ENCODE results near the gene NUAK1.

Gene NUAK1

DNA sequence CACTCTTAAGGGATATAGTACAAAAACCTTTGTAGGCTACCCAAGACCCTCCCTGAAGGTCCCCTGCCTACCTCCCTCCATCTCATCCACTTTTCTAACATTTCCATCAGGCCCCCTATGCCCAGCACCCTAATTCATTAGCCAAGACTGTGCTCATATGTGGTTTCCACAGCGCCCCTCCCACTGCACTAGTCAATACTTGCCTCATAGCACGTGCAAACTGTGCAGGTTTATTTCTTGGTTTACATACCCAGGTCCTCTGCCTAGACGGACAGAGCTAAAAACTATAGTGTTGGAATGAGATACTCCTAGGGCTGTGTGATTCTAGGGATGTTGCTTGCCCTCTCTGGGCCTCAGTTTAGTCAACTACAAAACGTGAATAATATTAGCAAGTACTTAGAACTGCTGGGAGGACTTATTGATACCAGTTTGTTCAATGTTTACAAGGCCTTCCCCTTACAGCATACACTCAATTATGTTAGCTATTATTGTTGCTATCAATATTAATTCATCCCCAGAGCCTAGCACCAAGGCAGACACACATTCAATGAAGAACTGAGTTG, 50.4 kb downstream of the NUAK1 start:
- no peak overlapping the region for H3K27ac ChIP-seq

DNA sequence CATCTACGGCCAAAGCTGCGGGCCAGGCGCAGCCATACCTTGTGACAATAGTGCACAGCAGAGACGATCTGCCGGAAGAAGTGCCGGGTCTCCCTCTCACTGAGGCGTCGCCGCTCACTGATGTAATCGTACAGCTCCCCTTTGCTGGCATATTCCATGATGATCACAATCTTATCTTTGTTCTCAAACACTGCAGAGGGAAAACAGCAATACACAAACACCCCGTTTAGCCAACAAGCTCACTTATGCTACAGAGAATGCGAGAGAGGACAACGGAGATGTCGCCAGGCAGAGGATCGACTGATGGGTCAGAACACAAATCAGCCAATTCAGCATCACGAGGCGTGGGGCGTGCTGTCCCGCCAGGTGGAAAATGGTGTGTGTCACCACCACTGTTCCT, 52.1 kb downstream of the NUAK1 start:
- DNase-seq (ENCODE audit: low read depth, low spot score), result no peak
- H3K27ac ChIP-seq, result no peak overlapping the region

More for the DNA sequence above, 50.4 kb downstream of the NUAK1 start:
- no peak for DNase-seq (ENCODE audit: low read depth, low spot score)

GRCh38 chr12:106085213-106085612, 53.5 kb downstream of the NUAK1 start:
- no peak overlapping the region for H3K27ac ChIP-seq
- no peak for DNase-seq (ENCODE audit: low read depth, low spot score)

- no peak for DNase-seq (ENCODE audit: low read depth, low spot score)
- H3K27ac ChIP-seq, result no peak overlapping the region
Observed at GRCh38 chr12:106084759-106085158, 54.0 kb downstream of the NUAK1 start.

- no peak for DNase-seq (ENCODE audit: low read depth, low spot score)
- H3K27ac ChIP-seq, result no peak overlapping the region
Observed at GRCh38 chr12:106084014-106084671, 54.6 kb downstream of the NUAK1 start.

DNA sequence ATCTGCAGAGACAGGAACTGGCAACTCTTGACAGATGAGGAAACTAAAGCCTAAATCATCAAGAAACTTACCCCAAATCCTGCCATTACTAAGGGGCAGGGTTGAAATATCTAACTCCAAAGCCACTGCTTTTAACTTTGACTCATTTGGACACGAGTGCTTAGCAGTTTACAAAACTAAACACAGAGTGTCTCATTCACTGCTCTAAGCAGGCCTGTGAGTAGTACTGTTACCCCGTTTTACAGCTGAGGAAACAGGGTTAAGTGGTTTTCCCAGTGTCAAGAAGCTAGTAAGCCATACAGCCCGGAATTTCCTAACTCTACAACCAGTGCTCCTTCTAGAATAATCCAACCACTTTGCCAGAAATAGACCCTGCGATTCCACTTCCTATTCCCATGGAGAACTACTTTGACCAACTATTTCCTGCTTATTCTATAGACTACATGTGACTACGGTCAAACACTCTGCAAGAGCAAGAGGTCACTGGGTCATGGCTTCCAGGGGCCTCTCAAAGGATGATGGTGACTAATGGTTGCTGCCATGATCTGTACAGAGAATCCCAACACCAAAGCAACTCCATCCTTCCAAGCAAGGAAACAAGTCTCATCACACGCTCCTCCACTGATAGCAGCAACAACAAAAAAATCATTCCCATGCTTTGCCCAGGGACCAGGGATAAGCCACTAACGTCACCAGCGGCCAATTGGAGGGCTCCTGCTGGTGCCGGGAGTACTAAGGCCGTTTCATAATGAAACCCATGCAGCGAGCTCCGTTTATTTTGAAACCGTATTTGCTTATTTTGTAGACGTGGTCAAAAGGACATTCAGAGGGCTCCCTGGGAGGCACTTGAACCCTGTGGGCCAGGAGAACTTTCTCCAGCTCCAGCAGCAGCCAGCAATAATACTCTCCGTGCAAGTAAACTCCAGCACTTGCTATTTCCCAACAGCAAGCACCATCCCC, 56.3 kb downstream of the NUAK1 start:
- H3K27ac ChIP-seq, result no peak overlapping the region
- DNase-seq (ENCODE audit: low read depth, low spot score), result no peak

GRCh38 chr12:106081606-106082005, 57.1 kb downstream of the NUAK1 start:
- H3K27ac ChIP-seq, result no peak overlapping the region
- no peak for DNase-seq (ENCODE audit: low read depth, low spot score)

- DNase-seq (ENCODE audit: low read depth, low spot score), result no peak
- no peak overlapping the region for H3K27ac ChIP-seq
Observed at GRCh38 chr12:106080791-106081170, 58.0 kb downstream of the NUAK1 start.

DNA sequence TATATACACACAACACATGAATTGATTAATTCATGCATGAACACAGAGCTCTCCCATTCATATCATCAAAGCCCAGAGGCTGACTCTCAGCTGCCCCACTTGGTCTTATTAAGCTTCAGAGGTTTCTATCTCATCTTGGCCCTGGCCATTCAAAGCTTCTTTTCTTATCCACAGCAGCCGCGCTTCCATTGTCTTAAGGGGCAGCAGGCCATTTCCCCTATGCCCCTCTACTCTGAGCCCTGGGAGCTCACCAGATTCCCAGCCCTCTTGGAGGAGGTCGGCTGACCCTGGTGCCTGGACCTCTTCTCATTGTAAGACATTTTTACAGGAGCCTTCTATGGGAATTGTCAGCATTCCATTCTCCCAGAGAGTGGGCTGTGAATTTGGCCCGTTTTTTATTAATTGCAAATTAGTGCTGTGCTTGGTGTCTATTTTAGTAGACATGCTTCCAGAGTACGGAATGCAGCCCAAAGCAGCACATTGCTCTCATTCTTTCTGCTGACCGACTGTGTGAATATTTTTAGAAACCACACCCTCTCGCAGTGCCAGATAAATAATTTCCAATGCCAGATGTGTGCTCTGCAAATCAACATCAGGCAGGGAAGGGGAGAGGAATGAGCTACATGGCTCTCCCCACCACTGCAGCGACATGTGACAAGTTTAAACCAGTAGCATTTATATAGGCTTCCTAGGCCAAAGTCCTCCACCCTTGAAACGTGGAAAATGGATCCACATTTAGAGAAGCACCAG, 58.5 kb downstream of the NUAK1 start:
- no peak overlapping the region for H3K27ac ChIP-seq
- no peak for DNase-seq (ENCODE audit: low read depth, low spot score)

DNA sequence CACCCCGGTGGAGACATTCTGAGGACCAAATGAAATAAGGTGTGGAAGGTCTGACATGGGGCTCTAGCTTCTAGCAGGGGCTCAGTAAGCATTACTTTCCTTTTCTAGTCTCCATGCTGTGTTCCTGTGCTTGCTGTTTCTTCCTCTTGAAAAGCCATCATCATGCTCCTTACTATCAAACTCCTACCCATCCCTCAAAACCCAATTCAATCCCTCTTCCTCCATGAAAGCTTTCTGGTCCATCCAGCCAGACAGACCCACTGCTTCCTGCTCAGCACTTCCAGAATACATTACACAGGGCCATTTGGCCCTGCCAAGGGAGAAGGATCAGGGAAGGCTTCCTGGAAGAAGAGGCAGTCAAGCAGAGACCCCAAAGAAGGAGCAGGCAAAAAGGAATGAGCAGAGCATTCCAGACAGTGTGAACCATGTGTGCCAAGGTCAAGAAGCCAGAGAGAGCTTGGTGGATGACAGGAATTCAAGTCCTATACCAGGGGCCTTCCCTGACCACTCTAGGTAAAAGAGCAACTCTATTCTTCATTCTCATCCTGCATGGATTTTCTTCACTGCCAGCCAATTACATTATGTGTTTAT, 59.5 kb downstream of the NUAK1 start:
- DNase-seq (ENCODE audit: low read depth, low spot score), result no peak
- no peak overlapping the region for H3K27ac ChIP-seq

GRCh38 chr12:106078358-106079010, 60.3 kb downstream of the NUAK1 start:
- H3K27ac ChIP-seq, result no peak overlapping the region
- DNase-seq (ENCODE audit: low read depth, low spot score), result no peak

DNA sequence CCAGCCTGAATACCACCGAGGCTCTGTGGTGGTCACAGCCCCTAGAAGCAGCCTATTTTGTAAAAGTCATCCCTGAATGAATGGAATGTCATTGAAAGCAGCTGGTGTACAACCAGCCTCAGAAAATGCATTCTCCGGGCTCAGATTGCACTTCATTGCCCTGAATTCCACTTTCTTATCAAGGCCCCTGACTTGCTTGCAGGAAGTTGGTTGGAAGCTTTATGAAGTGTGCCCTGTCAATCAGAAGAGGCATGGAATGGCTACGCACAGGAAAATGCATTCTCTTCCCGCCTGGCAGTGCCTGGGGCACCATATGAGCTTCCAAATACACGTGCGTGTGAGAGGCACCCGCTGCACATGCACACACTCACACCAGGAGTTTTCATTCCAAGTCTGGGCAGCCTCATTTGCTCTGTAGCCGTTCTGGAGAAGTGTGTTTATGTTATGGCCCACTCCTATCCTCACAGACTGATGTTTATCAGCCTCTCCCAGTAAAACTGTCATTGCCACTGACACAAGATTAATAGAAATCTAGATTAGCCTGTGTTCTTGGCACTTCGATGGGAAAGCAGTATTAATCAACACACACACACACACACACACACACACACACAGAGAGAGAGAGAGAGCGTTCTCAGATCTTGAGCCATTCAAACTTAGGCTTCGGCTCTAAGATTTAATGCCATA, 63.9 kb downstream of the NUAK1 start:
- H3K27ac ChIP-seq, result no peak overlapping the region
- no peak for DNase-seq (ENCODE audit: low read depth, low spot score)

GRCh38 chr12:106074361-106074705, 64.4 kb downstream of the NUAK1 start:
- DNase-seq (ENCODE audit: low read depth, low spot score), result no peak
- no peak overlapping the region for H3K27ac ChIP-seq

DNA sequence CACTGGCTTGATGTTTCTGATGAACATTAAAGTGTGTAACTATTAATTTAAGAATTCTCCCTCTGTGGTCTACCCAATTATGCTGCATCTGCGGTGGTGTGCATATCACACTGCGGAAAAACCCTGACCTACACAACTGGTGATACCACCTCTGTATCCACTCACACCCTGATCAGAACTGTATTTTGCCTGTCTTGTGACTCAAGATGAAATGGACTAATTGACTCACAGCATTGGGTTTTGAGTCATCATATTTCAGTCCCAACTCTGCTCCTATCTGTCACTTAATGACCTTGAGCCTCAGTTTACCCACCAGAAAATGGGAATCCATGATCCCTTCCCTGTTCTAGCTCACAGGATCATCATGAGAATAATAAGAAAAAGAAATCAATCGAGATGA, 65.6 kb downstream of the NUAK1 start:
- no peak overlapping the region for H3K27ac ChIP-seq
- DNase-seq (ENCODE audit: low read depth, low spot score), result no peak

DNA sequence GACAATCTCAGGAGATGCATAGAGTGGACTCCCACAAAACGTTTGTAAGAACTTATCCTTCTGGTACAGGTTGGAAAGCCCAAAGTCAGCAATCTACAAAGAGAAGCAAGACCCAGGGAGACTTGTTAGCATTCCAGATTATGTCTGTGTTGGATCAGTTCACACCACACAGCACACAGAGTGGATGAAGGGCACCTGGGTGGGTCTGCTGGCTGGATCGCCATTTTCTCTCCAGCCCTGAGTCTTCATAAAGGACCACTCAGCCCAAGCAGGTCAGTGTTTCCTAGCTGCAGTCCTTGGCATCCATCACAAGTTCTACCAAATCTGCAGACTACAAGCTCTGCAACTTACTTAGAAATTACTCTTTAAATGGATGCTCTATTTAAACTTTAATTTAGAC, 66.0 kb downstream of the NUAK1 start:
- H3K27ac ChIP-seq, result no peak overlapping the region
- DNase-seq (ENCODE audit: low read depth, low spot score), result no peak

DNA sequence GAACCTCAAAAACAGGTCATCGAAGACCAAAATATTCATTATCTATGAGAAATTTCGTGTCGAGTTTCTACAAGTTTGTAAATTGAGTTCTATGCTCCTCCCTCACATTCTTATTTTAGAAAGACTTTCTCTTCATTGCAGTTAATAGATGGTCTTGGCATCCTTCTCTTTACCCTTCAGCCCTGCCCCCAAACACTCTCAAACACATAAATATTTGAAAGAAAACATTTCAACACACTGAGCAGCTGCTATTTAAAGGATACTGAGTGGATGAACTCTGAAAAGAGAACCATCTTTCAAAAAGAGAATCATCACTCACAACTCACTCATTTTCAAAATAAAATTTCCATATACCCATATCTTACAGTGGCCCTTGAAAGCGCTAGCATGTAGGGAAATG, 67.1 kb downstream of the NUAK1 start:
- DNase-seq (ENCODE audit: low read depth, low spot score), result no peak
- H3K27ac ChIP-seq, result no peak overlapping the region

GRCh38 chr12:106070611-106071010, 68.1 kb downstream of the NUAK1 start:
- DNase-seq (ENCODE audit: low read depth, low spot score), result no peak

GRCh38 chr12:106070147-106070546, 68.6 kb downstream of the NUAK1 start:
- no peak for DNase-seq (ENCODE audit: low read depth, low spot score)
- no peak overlapping the region for H3K27ac ChIP-seq

More at GRCh38 chr12:106070611-106071010, 68.1 kb downstream of the NUAK1 start:
- no peak overlapping the region for H3K27ac ChIP-seq

DNA sequence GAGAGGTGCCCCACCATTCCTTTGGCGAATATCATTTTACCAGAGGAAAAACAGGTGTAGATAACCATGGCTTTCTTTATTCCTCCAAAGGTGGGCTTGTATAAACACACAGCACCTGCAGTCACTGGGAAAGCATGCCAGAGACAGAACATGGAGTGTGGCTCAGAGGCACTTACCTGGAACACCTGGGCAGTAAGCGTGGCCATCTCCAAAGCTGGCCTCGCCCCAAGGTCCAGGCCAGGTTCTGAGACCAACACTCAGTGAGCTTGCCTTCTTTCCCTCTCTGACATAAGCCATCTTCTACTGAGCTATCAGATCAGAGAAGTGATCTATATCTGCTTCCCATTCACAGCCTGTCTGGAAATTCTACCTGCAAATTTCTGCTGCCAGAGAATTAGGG, 70.5 kb downstream of the NUAK1 start:
- no peak for DNase-seq (ENCODE audit: low read depth, low spot score)
- H3K27ac ChIP-seq, result no peak overlapping the region
